HG03039 (cell line): ENCODE measurements around the gene ANKRD28.

Experiments
- ATAC-seq: cut with Tn5 transposase; IDR thresholded peaks from one replicate; pipeline ENCODE4 v1.9.1; 2021; ENCODE audit warnings: mild to moderate bottlenecking, moderate library complexity; ENCODE audit not compliant: unreplicated experiment

Gene ANKRD28

GRCh38 chr3:15728766-15729165 is 69.0 kb downstream of the ANKRD28 start:
- no peak for ATAC-seq

GRCh38 chr3:15726881-15727280 is 70.9 kb downstream of the ANKRD28 start:
- no peak for ATAC-seq

GRCh38 chr3:15726043-15726442 is 71.7 kb downstream of the ANKRD28 start:
- ATAC-seq, result peak; percentile 72

- ATAC-seq, result no peak
Measured at GRCh38 chr3:15724446-15724845, 73.3 kb downstream of the ANKRD28 start.

DNA sequence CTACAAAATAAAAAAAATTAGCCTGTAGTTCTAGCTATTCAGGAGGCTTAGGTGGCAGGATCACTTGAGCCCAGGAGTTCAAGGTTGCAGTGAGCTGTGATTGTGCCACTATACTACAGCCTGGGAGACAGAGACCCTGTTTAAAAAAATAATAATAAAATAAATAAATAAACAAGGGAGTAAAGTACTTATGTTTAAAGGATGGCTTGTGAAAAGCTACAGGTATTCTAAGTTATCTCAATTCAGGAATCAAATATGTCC is 74.2 kb downstream of the ANKRD28 start:
- ATAC-seq, result no peak

GRCh38 chr3:15722877-15723623 is 74.7 kb downstream of the ANKRD28 start:
- ATAC-seq, result no peak

DNA sequence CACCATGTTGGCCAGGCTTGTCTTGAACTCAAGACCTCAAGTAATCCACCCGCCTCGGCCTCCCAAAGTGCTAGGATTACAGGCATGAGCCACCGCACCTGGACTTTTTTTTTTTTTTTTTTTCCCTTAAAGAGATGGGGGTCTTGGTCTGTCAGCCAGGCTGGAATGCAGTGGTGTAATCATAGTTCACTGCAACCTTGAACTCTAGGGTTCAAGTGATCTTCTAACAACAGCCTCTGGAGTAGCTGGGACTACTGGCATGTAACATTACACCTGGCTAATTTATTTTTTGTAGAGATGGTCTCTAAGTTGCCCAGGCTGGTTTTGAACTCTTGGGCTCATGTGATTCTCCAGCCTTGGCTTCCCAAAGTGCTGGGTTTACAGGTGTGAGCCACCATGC is 81.6 kb downstream of the ANKRD28 start:
- ATAC-seq, result no peak

GRCh38 chr3:15714448-15714847 is 83.3 kb downstream of the ANKRD28 start:
- no peak for ATAC-seq

DNA sequence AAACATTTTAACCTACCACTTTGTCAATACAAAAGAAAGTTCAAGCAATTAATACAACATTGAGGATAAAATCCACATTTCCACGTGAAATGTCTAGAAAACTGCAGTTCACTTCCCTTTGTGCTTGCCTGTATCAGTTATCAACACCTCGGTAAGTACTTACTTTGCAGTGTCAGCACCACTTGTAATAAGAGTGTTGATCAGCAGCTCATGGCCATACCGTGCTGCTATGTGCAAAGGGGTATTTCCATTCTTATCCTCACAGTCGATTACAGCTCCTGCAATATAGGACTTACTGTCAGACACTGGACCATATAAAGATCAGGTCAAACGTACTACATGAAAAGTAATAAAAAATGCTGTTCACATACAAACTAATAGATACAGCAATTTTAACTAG is 84.4 kb downstream of the ANKRD28 start:
- ATAC-seq, result no peak

DNA sequence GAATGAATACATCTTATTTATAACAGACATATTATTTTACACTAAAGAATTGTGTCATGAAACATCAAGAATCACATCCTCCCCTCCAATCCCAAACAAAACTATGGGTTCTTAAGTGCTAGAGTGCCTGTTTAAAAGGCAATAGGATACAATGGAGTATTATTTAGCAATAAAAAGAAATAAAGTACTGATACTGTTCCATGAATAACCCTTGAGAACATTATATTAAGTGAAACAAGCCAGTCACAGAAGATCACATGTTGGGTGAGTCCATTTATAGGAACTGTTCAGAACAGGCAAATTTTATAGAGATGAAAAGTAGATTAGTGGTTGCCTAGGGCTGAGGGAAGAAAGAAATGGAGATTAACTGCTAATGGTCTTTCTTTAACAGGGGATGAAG is 86.5 kb downstream of the ANKRD28 start:
- ATAC-seq, result no peak

DNA sequence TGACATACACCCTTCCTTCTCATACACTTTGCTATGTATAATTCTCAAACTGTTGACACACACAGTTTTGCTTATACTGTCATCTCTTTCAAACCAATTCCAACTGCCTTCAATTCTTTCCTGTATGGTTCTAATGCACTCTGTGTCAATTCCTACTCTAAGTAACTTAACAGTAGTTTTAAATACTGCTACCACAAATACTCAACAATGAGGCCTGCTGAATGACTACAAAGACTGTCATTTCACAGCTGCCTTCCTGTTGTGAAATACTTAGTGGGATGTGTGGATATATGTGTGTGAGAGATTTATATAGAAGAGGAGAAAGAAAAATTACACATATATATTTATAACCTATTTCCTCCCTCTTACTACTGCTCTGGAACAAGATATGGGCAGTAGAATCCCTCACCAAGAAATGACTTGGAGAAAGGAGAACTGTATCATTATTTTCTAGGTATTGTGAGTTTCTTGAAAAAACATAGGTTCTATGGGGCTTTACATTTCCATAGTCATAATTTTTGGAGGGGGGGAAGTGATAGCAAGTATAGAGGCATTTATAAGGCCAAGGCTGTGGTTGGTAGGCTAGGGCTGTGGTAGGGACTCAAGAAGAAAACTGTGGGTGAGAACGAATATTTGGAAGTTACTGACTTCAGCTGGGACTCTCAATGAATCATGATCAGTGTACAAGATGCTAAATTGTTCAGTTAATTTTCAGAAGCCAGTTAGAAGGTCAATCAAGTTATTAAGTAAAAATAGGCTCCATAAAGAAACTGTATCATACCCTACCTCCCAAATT is 88.7 kb downstream of the ANKRD28 start:
- ATAC-seq, result no peak

DNA sequence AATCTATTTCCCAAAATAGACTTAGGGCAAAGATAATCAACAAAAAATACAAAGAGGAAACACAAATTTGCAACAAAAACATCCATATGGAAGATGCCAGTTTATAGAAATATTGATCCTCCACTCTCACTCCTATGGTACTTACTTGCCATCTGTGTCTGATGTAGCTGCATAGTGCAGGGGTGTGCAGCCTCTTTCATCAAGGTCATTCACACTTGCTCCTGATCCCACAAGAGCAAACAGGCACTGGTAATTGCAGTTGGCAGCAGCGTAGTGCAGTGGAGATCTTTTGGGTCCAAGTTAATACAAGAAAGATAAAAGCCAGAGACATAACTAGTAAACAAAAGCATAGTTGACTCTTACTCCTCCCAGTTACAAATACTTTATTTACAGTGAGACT is 90.0 kb downstream of the ANKRD28 start:
- no peak for ATAC-seq

GRCh38 chr3:15703346-15703745 is 94.4 kb downstream of the ANKRD28 start:
- ATAC-seq, result no peak

DNA sequence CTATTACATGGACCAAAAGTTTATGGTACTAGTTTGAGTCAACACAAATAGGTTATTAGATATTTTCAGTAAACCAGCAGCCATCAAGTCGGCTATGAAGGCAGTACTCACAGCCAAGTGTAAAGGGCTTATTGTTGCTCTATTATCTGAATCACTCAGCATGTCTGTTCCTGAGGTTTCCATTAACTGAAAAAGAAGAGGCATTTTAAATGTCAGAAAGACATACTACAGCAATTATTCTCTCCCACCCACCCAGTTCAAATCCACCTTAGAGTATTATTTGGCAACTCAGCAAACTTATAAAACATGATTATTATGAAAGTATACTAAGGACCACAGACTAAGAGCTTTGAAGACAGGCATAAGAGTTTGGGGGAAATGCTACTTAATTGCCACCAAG is 103.2 kb downstream of the ANKRD28 start:
- no peak for ATAC-seq

GRCh38 chr3:15693355-15693754 is 104.4 kb downstream of the ANKRD28 start:
- ATAC-seq, result no peak

DNA sequence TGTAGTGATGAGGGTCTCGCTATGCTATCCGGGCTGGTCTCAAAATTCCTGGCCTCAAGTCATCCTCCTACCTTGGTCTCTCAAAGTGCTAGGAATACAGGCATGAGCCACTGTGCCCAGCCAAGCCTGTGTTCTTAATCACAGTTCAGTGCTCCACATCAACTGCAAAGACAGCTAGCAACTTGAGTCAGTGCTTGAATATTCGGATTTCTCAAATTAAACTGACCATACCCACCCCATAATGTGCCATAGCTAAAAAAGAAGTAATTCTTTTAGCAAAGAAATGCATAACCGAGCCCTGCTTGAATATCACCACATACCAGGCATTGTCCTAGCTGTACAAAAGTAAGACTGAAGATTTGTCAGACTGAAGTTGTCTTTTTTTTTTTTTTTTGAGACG is 107.0 kb downstream of the ANKRD28 start:
- no peak for ATAC-seq

DNA sequence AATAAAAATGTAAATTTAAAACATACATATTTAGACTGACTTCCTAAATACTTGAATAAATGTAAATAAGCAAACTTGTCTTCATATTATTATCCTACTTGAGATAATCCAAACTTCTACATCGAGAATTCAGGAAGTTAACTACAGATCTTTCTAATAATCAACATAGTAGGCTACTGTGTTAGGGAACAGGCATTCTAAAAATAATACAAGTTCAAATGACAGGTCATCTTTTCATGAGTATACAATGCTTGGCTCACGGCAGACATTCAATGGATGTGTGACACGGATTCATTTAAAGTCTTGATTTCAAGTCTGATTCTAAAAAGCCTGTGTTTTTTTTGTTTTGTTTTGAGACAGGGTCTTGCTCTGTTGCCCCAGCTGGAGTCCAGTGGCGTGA is 107.5 kb downstream of the ANKRD28 start:
- no peak for ATAC-seq

DNA sequence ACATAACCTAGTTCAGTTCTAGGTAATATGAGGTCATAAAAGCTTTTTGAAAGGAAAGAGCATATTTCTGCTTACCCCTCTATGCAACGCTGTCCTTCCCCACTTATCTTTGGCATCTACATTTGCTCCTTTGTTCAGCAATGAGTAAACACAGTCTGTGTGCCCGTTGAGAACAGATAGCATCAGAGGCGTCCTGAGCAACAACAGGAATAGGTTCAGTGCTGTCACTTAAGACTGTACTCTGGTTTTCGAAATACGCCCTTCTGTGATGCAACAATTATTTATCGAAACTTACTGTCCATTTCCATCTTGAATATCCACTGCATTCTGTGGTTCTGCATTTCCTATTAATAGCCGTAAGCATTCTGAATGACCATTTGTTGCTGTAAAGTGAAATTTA is 111.9 kb downstream of the ANKRD28 start:
- ATAC-seq, result no peak

- no peak for ATAC-seq
Measured at GRCh38 chr3:15683253-15683652, 114.5 kb downstream of the ANKRD28 start.

GRCh38 chr3:15682561-15683185 is 115.1 kb downstream of the ANKRD28 start:
- ATAC-seq, result no peak

- ATAC-seq, result no peak
Measured at GRCh38 chr3:15681668-15682067, 116.1 kb downstream of the ANKRD28 start.

DNA sequence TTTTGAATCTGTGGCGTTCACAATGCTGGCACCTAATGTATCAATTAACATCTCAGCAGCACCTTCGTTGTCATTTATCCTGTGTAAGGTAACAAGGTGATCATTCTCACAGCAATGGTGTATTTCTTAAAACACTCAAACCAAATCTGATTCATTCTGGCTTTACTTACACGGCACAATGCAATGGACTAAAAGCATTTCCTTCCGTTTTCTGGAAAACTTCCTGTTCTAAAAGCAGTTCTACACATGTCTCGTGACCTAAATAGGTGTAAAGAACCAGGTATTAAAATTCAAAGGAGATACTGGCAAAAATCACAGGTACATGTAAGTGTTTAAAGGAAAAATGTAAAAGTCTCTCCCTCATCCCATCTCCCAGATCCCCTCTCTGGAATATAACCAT is 118.5 kb downstream of the ANKRD28 start:
- no peak for ATAC-seq
